GM21723 (cell line): ENCODE data around the gene DNAH8.

Experiments
- ATAC-seq: cut with Tn5 transposase; IDR thresholded peaks from one replicate; pipeline ENCODE4 v1.9.1; 2021; ENCODE audit warnings: mild to moderate bottlenecking, moderate library complexity; ENCODE audit not compliant: unreplicated experiment

DNAH8 gene

GRCh38 chr6:38738261-38738660 lies 23.1 kb downstream of the DNAH8 start:
- no peak for ATAC-seq

- ATAC-seq, result no peak
Measured at GRCh38 chr6:38739532-38739931, 24.4 kb downstream of the DNAH8 start.

- no peak for ATAC-seq
Measured at GRCh38 chr6:38749473-38749872, 34.4 kb downstream of the DNAH8 start.

- ATAC-seq, result no peak
Measured at GRCh38 chr6:38750968-38751615, 36.0 kb downstream of the DNAH8 start.

GRCh38 chr6:38753707-38754106 lies 38.6 kb downstream of the DNAH8 start:
- no peak for ATAC-seq

GRCh38 chr6:38755207-38755606 lies 40.1 kb downstream of the DNAH8 start:
- ATAC-seq, result no peak

GRCh38 chr6:38755874-38756273 lies 40.8 kb downstream of the DNAH8 start:
- ATAC-seq, result no peak

GRCh38 chr6:38760097-38760496 lies 45.0 kb downstream of the DNAH8 start:
- no peak for ATAC-seq

GRCh38 chr6:38762848-38763247 lies 47.7 kb downstream of the DNAH8 start:
- ATAC-seq, result no peak

GRCh38 chr6:38767560-38767959 lies 52.4 kb downstream of the DNAH8 start:
- no peak for ATAC-seq

- ATAC-seq, result no peak
Measured at GRCh38 chr6:38773338-38773737, 58.2 kb downstream of the DNAH8 start.

GRCh38 chr6:38774929-38775707 lies 60.0 kb downstream of the DNAH8 start:
- no peak for ATAC-seq

GRCh38 chr6:38775870-38776269 lies 60.8 kb downstream of the DNAH8 start:
- ATAC-seq, result peak; percentile 76

- ATAC-seq, result no peak
Measured at GRCh38 chr6:38776515-38776914, 61.4 kb downstream of the DNAH8 start.

- no peak for ATAC-seq
Measured at GRCh38 chr6:38779310-38780062, 64.4 kb downstream of the DNAH8 start.

- no peak for ATAC-seq
Measured at GRCh38 chr6:38782616-38783015, 67.5 kb downstream of the DNAH8 start.

- ATAC-seq, result no peak
Measured at GRCh38 chr6:38783443-38784228, 68.5 kb downstream of the DNAH8 start.

- ATAC-seq, result no peak
Measured at GRCh38 chr6:38784506-38785235, 69.6 kb downstream of the DNAH8 start.

- ATAC-seq, result no peak
Measured at GRCh38 chr6:38786486-38786885, 71.4 kb downstream of the DNAH8 start.

GRCh38 chr6:38789256-38789655 lies 74.1 kb downstream of the DNAH8 start:
- ATAC-seq, result no peak
